GM23338 (cell line): ENCODE measurements around the gene THSD8. TPM values are rescaled to one million over a fixed set of nuclear protein-coding genes. Genes with fewer than 3 reads are reported as not detected.

Source experiments
- ATAC-seq: fragments of 200-7000 bp; cut with Tn5 transposase; 3 replicates; pipeline ENCODE4 v1.9.1; 2020
- DNase-seq: peaks from one replicate; pipeline ENCODE4 v3.0.0-alpha.2; 2015; ENCODE audit warnings: low spot score
- H2AFZ ChIP-seq: fragments of 200-600 bp; sonication (generic); 2 replicates; pipeline ENCODE4 v1.8.0; 2016; ENCODE audit warnings: antibody characterized with exemption, mild to moderate bottlenecking, moderate library complexity
- H3F3A ChIP-seq: fragments of 200-600 bp; sonication (generic); replicated peaks from 2 replicates; pipeline ENCODE4 v1.8.0; 2017; ENCODE audit warnings: antibody characterized with exemption, mixed run types, low read depth
- H3K27ac ChIP-seq: fragments of 200-600 bp; sonication (generic); 2 replicates; pipeline ENCODE4 v1.6.1; 2016; ENCODE audit warnings: low read depth
- H3K27me3 ChIP-seq: fragments of 200-600 bp; sonication (generic); 2 replicates; pipeline ENCODE4 v1.8.0; 2016; ENCODE audit warnings: mild to moderate bottlenecking, mixed run types, moderate library complexity; ENCODE audit not compliant: insufficient read depth
- H3K36me3 ChIP-seq: fragments of 200-600 bp; sonication (generic); 2 replicates; pipeline ENCODE4 v1.8.0; 2016; ENCODE audit warnings: mild to moderate bottlenecking; ENCODE audit not compliant: insufficient read depth
- H3K4me1 ChIP-seq: fragments of 200-600 bp; sonication (generic); 2 replicates; pipeline ENCODE4 v1.8.0; 2016; ENCODE audit warnings: mild to moderate bottlenecking, moderate library complexity; ENCODE audit not compliant: insufficient read depth
- H3K4me2 ChIP-seq: fragments of 200-600 bp; sonication (generic); 2 replicates; pipeline ENCODE4 v1.7.1; 2017; ENCODE audit warnings: mixed run types
- H3K4me3 ChIP-seq: fragments of 200-600 bp; sonication (generic); 2 replicates; pipeline ENCODE4 v1.6.1; 2016; ENCODE audit warnings: mixed run types
- H3K79me2 ChIP-seq: fragments of 200-600 bp; sonication (generic); replicated peaks from 2 replicates; pipeline ENCODE4 v1.8.0; 2017; ENCODE audit warnings: mild to moderate bottlenecking; ENCODE audit not compliant: insufficient read depth
- H3K9me2 ChIP-seq: fragments of 200-600 bp; sonication (generic); 2 replicates; pipeline ENCODE4 v1.8.0; 2017; ENCODE audit not compliant: insufficient read depth
- H4K20me1 ChIP-seq: fragments of 200-600 bp; sonication (generic); replicated peaks from 2 replicates; pipeline ENCODE4 v1.8.0; 2017; ENCODE audit warnings: mild to moderate bottlenecking; ENCODE audit not compliant: insufficient read depth
- H3K27ac Mint-ChIP-seq: 2 replicates; pipeline ENCODE4 v1.8.0; 2020; ENCODE audit warnings: inconsistent platforms, mild to moderate bottlenecking, moderate library complexity, mixed read lengths
- H3K27me3 Mint-ChIP-seq: 3 replicates; pipeline ENCODE4 v1.8.0; 2022; ENCODE audit warnings: low read depth, mild to moderate bottlenecking, moderate library complexity, mixed read lengths, inconsistent platforms; ENCODE audit not compliant: insufficient read depth, poor library complexity
- H3K36me3 Mint-ChIP-seq: 3 replicates; pipeline ENCODE4 v1.8.0; 2021; ENCODE audit warnings: low read depth, mild to moderate bottlenecking, inconsistent platforms, moderate library complexity, mixed read lengths
- H3K4me1 Mint-ChIP-seq: 3 replicates; pipeline ENCODE4 v1.8.0; 2020; ENCODE audit warnings: mild to moderate bottlenecking, inconsistent platforms, mixed read lengths
- H3K4me3 Mint-ChIP-seq: 3 replicates; pipeline ENCODE4 v1.8.0; 2021; ENCODE audit warnings: moderate library complexity, mild to moderate bottlenecking, inconsistent platforms, mixed read lengths
- H3K9me3 Mint-ChIP-seq: 3 replicates; pipeline ENCODE4 v1.8.0; 2020; ENCODE audit warnings: moderate library complexity, mild to moderate bottlenecking, inconsistent platforms, mixed read lengths
- CREB1 ChIP-seq: fragments of 250-450 bp; sonication (Bioruptor Pico); IDR thresholded peaks from 2 replicates; pipeline ENCODE4 v1.5.0; 2020; ENCODE audit warnings: low read depth, mild to moderate bottlenecking, moderate library complexity
- CTCF ChIP-seq, 2 experiments: fragments of 200-600 bp in 1 of 2; sonication (generic) in 1 of 2; conservative IDR thresholded peaks; 2 replicates each; pipeline versions ENCODE4 v1.5.1 to v1.6.1; 2016 to 2017; ENCODE audit warnings: antibody characterized with exemption in 2 of 2, low read depth in 2 of 2, mild to moderate bottlenecking in 2 of 2, moderate library complexity in 1 of 2
- ETS1 ChIP-seq: IDR thresholded peaks from 2 replicates; pipeline ENCODE4 v1.6.1; 2016; ENCODE audit warnings: antibody characterized with exemption
- EZH2 ChIP-seq: fragments of 200-600 bp; sonication (generic); IDR thresholded peaks from one replicate; pipeline ENCODE4 v1.8.0; 2017; ENCODE audit warnings: antibody characterized with exemption, mild to moderate bottlenecking, low read depth; ENCODE audit not compliant: unreplicated experiment
- JUNB ChIP-seq: IDR thresholded peaks from one replicate; pipeline ENCODE4 v1.6.1; 2016; ENCODE audit warnings: antibody characterized with exemption; ENCODE audit not compliant: unreplicated experiment
- NANOG ChIP-seq: IDR thresholded peaks from 2 replicates; pipeline ENCODE4 v1.6.1; 2016; ENCODE audit warnings: antibody characterized with exemption, borderline replicate concordance
- POLR2AphosphoS5 ChIP-seq: IDR thresholded peaks from 2 replicates; pipeline ENCODE4 v1.6.1; 2016; ENCODE audit warnings: antibody characterized with exemption, low read depth
- ZNF114 ChIP-seq: fragments of 250-450 bp; sonication (Bioruptor Pico); IDR thresholded peaks from 2 replicates; pipeline ENCODE4 v1.5.0; 2020; ENCODE audit warnings: mild to moderate bottlenecking, moderate library complexity
- ZNF462 ChIP-seq: fragments of 250-450 bp; sonication (Bioruptor Pico); IDR thresholded peaks from 2 replicates; pipeline ENCODE4 v1.5.0; 2020; ENCODE audit warnings: mild to moderate bottlenecking, moderate library complexity
- polyA plus RNA-seq: library from polyadenylated mRNA; unstranded; fragments of >200 nt; fragmentation: Nextera tagmentation; extraction: Ambion mirVana; gene quantifications from 2 replicates; pipeline ENCODE4 v1.2.1, GENCODE V29; 2016
- total RNA-seq: library from RNA; depleted of rRNA; stranded (reverse); fragments of >200 nt; shearing (Covaris generic); gene quantifications from 2 replicates; pipeline ENCODE4 v1.2.3, GENCODE V29; 2014

THSD8 gene
- total and polyA plus RNA-seq, 2 experiments from 2014 or later = 0.38 to 38.5 TPM

- peak; percentile 80 for DNase-seq
- H3K36me3 ChIP-seq = no peaks in the 10 kb centered on the region
- H3K9me2 ChIP-seq = no peaks in the 10 kb centered on the region
- peak within 1 kb of the TSS; percentile 92 for H3K4me3 ChIP-seq
- H3K4me1 Mint-ChIP-seq = peaks cover 43% of the 10 kb centered on the region
- peaks cover 31% of the 10 kb centered on the region for H3K27me3 Mint-ChIP-seq
- 0 out of 2 replicates have a peak within 1 kb of the TSS, but pooled peaks have one; percentile 39 for H3K27ac ChIP-seq
- H3K9me3 Mint-ChIP-seq = no peaks in the 10 kb centered on the region; the same call in 2 of the 3 replicates
- peak; percentile 14 for ATAC-seq
- H3K4me2 ChIP-seq = peak within 1 kb of the TSS; percentile 94
- peaks cover 7% of the 10 kb centered on the region for H4K20me1 ChIP-seq
- peaks cover 48% of the 10 kb centered on the region for H3F3A ChIP-seq
- peaks cover 9% of the 10 kb centered on the region; the same call in 1 of the 3 replicates for H3K36me3 Mint-ChIP-seq
- peaks cover 34% of the 10 kb centered on the region for H3K4me1 ChIP-seq
- peaks cover 8% of the 10 kb centered on the region for H3K79me2 ChIP-seq
- peaks cover 14% of the 10 kb centered on the region for H3K27me3 ChIP-seq
- H2AFZ ChIP-seq = peak within 1 kb of the TSS; percentile 91; the same call in 1 of the 2 replicates
- TF ChIP-seq CTCF (conservative IDR thresholded peaks at IDR 0.05; ENCODE audit: low read depth in 2 of 2) = peak; percentile 34 to 68; a peak in 3 of 4 replicates
- TF ChIP-seq NANOG = no peak
- TF ChIP-seq POLR2AphosphoS5 = 0 out of 2 replicates have a peak, but pooled peaks have one; percentile 45
- 0 out of 2 replicates have a peak, but pooled peaks have one; percentile 11 for TF ChIP-seq CREB1 (CRISPR knock-in tag)
- no peak for TF ChIP-seq JUNB
- TF ChIP-seq ZNF462 (CRISPR knock-in tag) = no peak
- TF ChIP-seq EZH2 = no peak
- TF ChIP-seq ZNF114 (CRISPR knock-in tag) = no peak
- TF ChIP-seq ETS1 = no peak
- H3K4me3 Mint-ChIP-seq = peak within 1 kb of the TSS; percentile 79
- H3K27ac Mint-ChIP-seq = peak within 1 kb of the TSS; percentile 62; the same call in 1 of the 2 replicates
Measured at GRCh38 chr19:12838182-12838885, 36.5 kb downstream of the THSD8 start, which contains the start of gene MAST1. Gene MAST1, plus strand, starts transcription at chr19:12838515. Its CDS starts 58 bp downstream, at chr19:12838573.
